ENCODE data around the gene MBOAT2. TPM values are rescaled to one million over a fixed set of nuclear protein-coding genes. Genes with fewer than 3 reads are reported as not detected.

MBOAT2 gene
- total RNA-seq, 1 donor from 2014 or later: 84.0 TPM

- Histone ChIP-seq H2AFZ (replicated peaks) (no peak overlapping the region), H4K20me1 (ENCODE audit: low read depth) (no peaks in the 10 kb centered on the region), H3K9me3 (ENCODE audit: low read depth) (no peaks in the 10 kb centered on the region), H3K36me3 (no peaks in the 10 kb centered on the region), H3K27ac (no peak overlapping the region), H3K9ac (no peak overlapping the region), H3K79me2 (ENCODE audit: low read depth) (peaks cover 43% of the 10 kb centered on the region), H3K4me1 (no peaks in the 10 kb centered on the region), H3F3A (ENCODE audit: low read depth) (no peaks in the 10 kb centered on the region), H3K27me3 (no peaks in the 10 kb centered on the region), H3K4me2 (no peak overlapping the region), H3K4me3 (no peak overlapping the region)
- TF ChIP-seq, protein P1, sequence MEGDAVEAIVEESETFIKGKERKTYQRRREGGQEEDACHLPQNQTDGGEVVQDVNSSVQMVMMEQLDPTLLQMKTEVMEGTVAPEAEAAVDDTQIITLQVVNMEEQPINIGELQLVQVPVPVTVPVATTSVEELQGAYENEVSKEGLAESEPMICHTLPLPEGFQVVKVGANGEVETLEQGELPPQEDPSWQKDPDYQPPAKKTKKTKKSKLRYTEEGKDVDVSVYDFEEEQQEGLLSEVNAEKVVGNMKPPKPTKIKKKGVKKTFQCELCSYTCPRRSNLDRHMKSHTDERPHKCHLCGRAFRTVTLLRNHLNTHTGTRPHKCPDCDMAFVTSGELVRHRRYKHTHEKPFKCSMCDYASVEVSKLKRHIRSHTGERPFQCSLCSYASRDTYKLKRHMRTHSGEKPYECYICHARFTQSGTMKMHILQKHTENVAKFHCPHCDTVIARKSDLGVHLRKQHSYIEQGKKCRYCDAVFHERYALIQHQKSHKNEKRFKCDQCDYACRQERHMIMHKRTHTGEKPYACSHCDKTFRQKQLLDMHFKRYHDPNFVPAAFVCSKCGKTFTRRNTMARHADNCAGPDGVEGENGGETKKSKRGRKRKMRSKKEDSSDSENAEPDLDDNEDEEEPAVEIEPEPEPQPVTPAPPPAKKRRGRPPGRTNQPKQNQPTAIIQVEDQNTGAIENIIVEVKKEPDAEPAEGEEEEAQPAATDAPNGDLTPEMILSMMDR (IDR thresholded peaks at IDR 0.05): no peak
- TF ChIP-seq EZH2phosphoT487 (IDR thresholded peaks at IDR 0.05) (no peak), EZH2 (IDR thresholded peaks at IDR 0.05) (no peak)
- Mint-ChIP-seq H3K27ac (no peak overlapping the region), H3K27me3 (ENCODE audit: insufficient read depth, low read depth) (no peaks in the 10 kb centered on the region), H3K36me3 (peaks cover 4% of the 10 kb centered on the region), H3K4me3 (no peak overlapping the region), H3K4me1 (no peaks in the 10 kb centered on the region), H3K9me3 (peaks cover 22% of the 10 kb centered on the region)
- DNase-seq (ENCODE audit: low spot score): no peak
These were observed 38.1 kb downstream of the MBOAT2 start for GRCh38 chr2:8965216-8965969.

DNA sequence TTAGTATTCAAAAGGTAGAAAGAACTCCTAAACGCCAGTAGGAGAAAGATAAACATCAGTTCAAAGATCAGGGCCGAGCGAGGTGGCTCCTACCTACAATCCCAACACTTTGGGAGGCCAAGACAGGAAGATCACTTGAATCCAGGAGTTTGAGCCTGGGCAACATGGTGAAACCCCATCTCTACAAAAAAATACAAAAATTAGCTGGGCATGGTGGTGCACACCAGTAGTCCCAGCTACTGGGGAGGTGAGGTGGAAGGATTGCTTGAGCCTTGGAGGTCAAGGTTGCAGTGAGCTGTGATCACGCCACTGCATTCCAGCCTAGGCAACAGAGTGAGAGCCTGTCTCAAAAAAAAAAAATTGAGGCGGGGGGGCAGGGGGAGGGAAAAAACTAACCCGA, 40.6 kb downstream of the MBOAT2 start:
- TF ChIP-seq, protein P1 (IDR thresholded peaks at IDR 0.05): no peak
- TF ChIP-seq EZH2phosphoT487 (IDR thresholded peaks at IDR 0.05) (no peak), EZH2 (IDR thresholded peaks at IDR 0.05) (no peak)
- H3K36me3 ChIP-seq: no peaks in the 10 kb centered on the region
- no peaks in the 10 kb centered on the region for H3F3A ChIP-seq (ENCODE audit: low read depth)
- no peaks in the 10 kb centered on the region for H3K9me3 ChIP-seq (ENCODE audit: low read depth)
- H3K4me2 ChIP-seq: no peak overlapping the region
- no peaks in the 10 kb centered on the region for H4K20me1 ChIP-seq (ENCODE audit: low read depth)
- H3K4me3 Mint-ChIP-seq: no peak overlapping the region
- no peak overlapping the region for H2AFZ ChIP-seq (replicated peaks)
- no peak overlapping the region for H3K27ac Mint-ChIP-seq
- H3K79me2 ChIP-seq (ENCODE audit: low read depth): peaks cover 62% of the 10 kb centered on the region
- H3K4me1 Mint-ChIP-seq: no peaks in the 10 kb centered on the region
- no peaks in the 10 kb centered on the region for H3K27me3 ChIP-seq
- H3K36me3 Mint-ChIP-seq: peaks cover 3% of the 10 kb centered on the region
- H3K27me3 Mint-ChIP-seq (ENCODE audit: insufficient read depth, low read depth): peaks cover 2% of the 10 kb centered on the region
- no peak for DNase-seq (ENCODE audit: low spot score)
- no peak overlapping the region for H3K4me3 ChIP-seq
- H3K9me3 Mint-ChIP-seq: peaks cover 9% of the 10 kb centered on the region
- H3K4me1 ChIP-seq: no peaks in the 10 kb centered on the region
- H3K27ac ChIP-seq: no peak overlapping the region
- H3K9ac ChIP-seq: no peak overlapping the region

- Histone ChIP-seq H3F3A (ENCODE audit: low read depth) (no peaks in the 10 kb centered on the region), H3K4me2 (no peak overlapping the region), H3K9me3 (ENCODE audit: low read depth) (peaks cover 7% of the 10 kb centered on the region), H3K4me3 (no peak overlapping the region), H2AFZ (replicated peaks) (no peak overlapping the region), H4K20me1 (ENCODE audit: low read depth) (no peaks in the 10 kb centered on the region), H3K9ac (no peak overlapping the region), H3K27ac (no peak overlapping the region), H3K27me3 (no peaks in the 10 kb centered on the region), H3K36me3 (peaks cover 10% of the 10 kb centered on the region), H3K4me1 (no peaks in the 10 kb centered on the region), H3K79me2 (ENCODE audit: low read depth) (peaks cover 31% of the 10 kb centered on the region)
- Mint-ChIP-seq H3K9me3 (peaks cover 32% of the 10 kb centered on the region), H3K4me3 (no peak overlapping the region), H3K27ac (no peak overlapping the region), H3K27me3 (ENCODE audit: insufficient read depth, low read depth) (peaks cover 8% of the 10 kb centered on the region), H3K36me3 (peaks cover 29% of the 10 kb centered on the region), H3K4me1 (no peaks in the 10 kb centered on the region)
- no peak for TF ChIP-seq EZH2 (IDR thresholded peaks at IDR 0.05)
- no peak for TF ChIP-seq EZH2phosphoT487 (IDR thresholded peaks at IDR 0.05)
- TF ChIP-seq, protein P1 (IDR thresholded peaks at IDR 0.05): no peak
- DNase-seq (ENCODE audit: low spot score): no peak
These were observed 45.9 kb downstream of the MBOAT2 start for GRCh38 chr2:8957628-8958027.

Data from neural progenitor cell (in vitro differentiated cells).